ENCODE measurements around the gene PRRX2. TPM values are rescaled to one million over a fixed set of nuclear protein-coding genes. Genes with fewer than 3 reads are reported as not detected.

PRRX2 gene
- total and polyA plus RNA-seq, 2 experiments from 2014 or later = 141 to 169 TPM

DNA sequence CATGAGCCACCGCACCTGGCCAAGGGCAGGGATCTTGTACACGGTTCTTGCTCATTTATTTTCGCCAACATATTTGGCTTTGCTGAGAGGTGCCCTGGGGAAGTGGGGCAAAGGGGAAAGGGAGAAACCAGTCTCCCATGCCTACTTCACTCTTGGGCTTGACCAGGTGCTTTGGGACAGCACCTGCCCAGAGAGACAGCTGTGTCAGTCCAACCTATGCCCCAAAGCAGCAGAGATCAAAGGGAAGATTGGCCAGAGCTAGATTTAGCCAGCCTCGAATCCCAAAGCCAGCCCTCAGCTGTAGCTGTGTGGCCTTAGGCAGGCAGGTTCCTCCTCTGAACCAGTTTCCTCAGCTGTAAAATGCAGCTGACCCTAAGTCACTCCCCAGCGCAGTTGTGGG is 89.7 kb downstream of the PRRX2 start:
- in situ Hi-C loops (cut with MboI) = no loop called here
- H4K20me1 ChIP-seq (ENCODE audit: insufficient read depth) = no peaks in the 10 kb centered on the region
- H3F3A ChIP-seq (ENCODE audit: insufficient read depth) = 0 out of 2 replicates have a peak, but pooled peaks cover under 1% of the 10 kb centered on the region
- TF ChIP-seq EZH2 (IDR thresholded peaks at IDR 0.05; ENCODE audit: insufficient read depth, poor library complexity, severe bottlenecking) = no peak
- TF ChIP-seq EZH2phosphoT487 (IDR thresholded peaks at IDR 0.05; ENCODE audit: insufficient read depth, low read depth) = no peak
- no peak for DNase-seq
- no peak overlapping the region for H3K27ac ChIP-seq
- H3K9me2 ChIP-seq (ENCODE audit: insufficient read depth) = no peaks in the 10 kb centered on the region
- H3K4me2 ChIP-seq (ENCODE audit: unreplicated experiment) = no peak overlapping the region
- H3K4me1 ChIP-seq (ENCODE audit: insufficient read depth) = peaks cover 22% of the 10 kb centered on the region
- no peaks in the 10 kb centered on the region for H3K9me3 ChIP-seq (ENCODE audit: low read depth)
- 92 to 93% methylated on average over 5 of the region's 5 CpGs for WGBS, 2 experiments (ENCODE audit: low coverage in 1 of 2, low lambda C conversion rate in 2 of 2, missing lambda C conversion rate in 2 of 2)
- no peaks in the 10 kb centered on the region for H3K36me3 ChIP-seq (ENCODE audit: low read depth)
- H3K27me3 ChIP-seq (replicated peaks; ENCODE audit: insufficient read depth) = no peaks in the 10 kb centered on the region
- no peaks in the 10 kb centered on the region for H3K79me2 ChIP-seq (ENCODE audit: insufficient read depth)
- no peak overlapping the region for H2AFZ ChIP-seq
- no peak overlapping the region for H3K4me3 ChIP-seq
- no peak overlapping the region for H3K9ac ChIP-seq

DNA sequence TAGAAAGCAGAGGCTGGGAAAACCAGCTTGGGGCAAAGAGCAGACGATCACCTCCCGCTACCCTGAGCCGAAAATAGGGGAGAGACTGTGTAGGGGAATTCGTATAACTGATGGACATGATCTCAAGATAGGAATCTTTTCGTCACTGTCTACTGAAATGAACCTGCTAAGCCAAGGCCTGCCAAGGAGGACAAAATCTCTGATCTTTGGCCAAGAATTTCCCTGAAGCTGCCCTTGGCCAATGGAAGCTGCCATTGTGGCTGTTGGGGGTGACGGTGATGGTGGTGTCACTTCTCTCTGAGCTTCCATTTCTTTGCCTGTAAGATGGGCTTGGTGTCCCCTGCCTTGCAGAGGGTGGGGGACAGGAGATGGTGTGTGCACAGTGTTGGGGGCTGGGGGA is 90.7 kb downstream of the PRRX2 start:
- no peak overlapping the region for H3K9ac ChIP-seq
- no peaks in the 10 kb centered on the region for H3K79me2 ChIP-seq (ENCODE audit: insufficient read depth)
- no peak overlapping the region for H3K4me2 ChIP-seq (ENCODE audit: unreplicated experiment)
- H3F3A ChIP-seq (ENCODE audit: insufficient read depth) = peaks cover 3% of the 10 kb centered on the region; the same call in 1 of the 2 replicates
- H3K27ac ChIP-seq = no peak overlapping the region
- no peak overlapping the region for H3K4me3 ChIP-seq
- no peaks in the 10 kb centered on the region for H3K9me2 ChIP-seq (ENCODE audit: insufficient read depth)
- H3K9me3 ChIP-seq (ENCODE audit: low read depth) = no peaks in the 10 kb centered on the region
- H4K20me1 ChIP-seq (ENCODE audit: insufficient read depth) = no peaks in the 10 kb centered on the region
- 94 to 99% methylated on average over 6 of the region's 6 CpGs for WGBS, 2 experiments (ENCODE audit: low coverage in 1 of 2, low lambda C conversion rate in 2 of 2, missing lambda C conversion rate in 2 of 2)
- H3K4me1 ChIP-seq (ENCODE audit: insufficient read depth) = peaks cover 23% of the 10 kb centered on the region
- no peaks in the 10 kb centered on the region for H3K27me3 ChIP-seq (replicated peaks; ENCODE audit: insufficient read depth)
- no peak for DNase-seq
- no peak overlapping the region for H2AFZ ChIP-seq
- H3K36me3 ChIP-seq (ENCODE audit: low read depth) = no peaks in the 10 kb centered on the region
- in situ Hi-C loops (cut with MboI) = no loop called here
- no peak for TF ChIP-seq EZH2 (IDR thresholded peaks at IDR 0.05; ENCODE audit: insufficient read depth, poor library complexity, severe bottlenecking)
- no peak for TF ChIP-seq EZH2phosphoT487 (IDR thresholded peaks at IDR 0.05; ENCODE audit: insufficient read depth, low read depth)

DNA sequence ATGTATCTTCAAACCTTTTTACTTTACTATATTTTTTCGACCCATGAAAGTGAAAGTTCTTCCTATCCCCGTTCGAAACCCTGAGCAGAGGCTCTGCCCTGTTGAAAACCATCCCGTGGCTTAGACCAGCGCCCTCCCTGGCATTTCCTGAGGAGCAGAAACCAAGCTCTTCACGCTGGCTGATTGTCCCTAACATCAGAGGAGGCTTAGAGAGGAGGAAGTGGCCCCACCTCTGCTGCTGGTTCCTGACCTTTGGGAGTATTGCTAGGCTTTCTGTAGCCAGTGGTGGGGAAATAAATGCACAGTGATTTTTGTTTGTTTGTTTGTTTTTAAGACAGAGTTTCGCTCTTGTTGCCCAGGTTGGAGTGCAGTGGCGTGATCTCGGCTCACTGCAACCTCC is 91.6 kb downstream of the PRRX2 start:
- Histone ChIP-seq H3K36me3 (ENCODE audit: low read depth) (no peaks in the 10 kb centered on the region), H2AFZ (peak overlapping the region; percentile 68), H3F3A (ENCODE audit: insufficient read depth) (peaks cover 10% of the 10 kb centered on the region), H3K27ac (peak overlapping the region; percentile 6; the same call in 1 of the 2 replicates), H3K27me3 (replicated peaks; ENCODE audit: insufficient read depth) (no peaks in the 10 kb centered on the region), H3K4me2 (ENCODE audit: unreplicated experiment) (peak overlapping the region; percentile 48), H3K4me3 (no peak overlapping the region), H3K79me2 (ENCODE audit: insufficient read depth) (no peaks in the 10 kb centered on the region), H4K20me1 (ENCODE audit: insufficient read depth) (no peaks in the 10 kb centered on the region), H3K9me3 (ENCODE audit: low read depth) (no peaks in the 10 kb centered on the region), H3K4me1 (ENCODE audit: insufficient read depth) (peaks cover 25% of the 10 kb centered on the region), H3K9me2 (ENCODE audit: insufficient read depth) (no peaks in the 10 kb centered on the region), H3K9ac (peak overlapping the region; percentile 25; the same call in 1 of the 2 replicates)
- 67 to 76% methylated on average over 9 of the region's 9 CpGs for WGBS, 2 experiments (ENCODE audit: low coverage in 1 of 2, low lambda C conversion rate in 2 of 2, missing lambda C conversion rate in 2 of 2)
- TF ChIP-seq EZH2 (IDR thresholded peaks at IDR 0.05; ENCODE audit: insufficient read depth, poor library complexity, severe bottlenecking) = no peak
- TF ChIP-seq EZH2phosphoT487 (IDR thresholded peaks at IDR 0.05; ENCODE audit: insufficient read depth, low read depth) = no peak
- DNase-seq = peak; percentile 47
- in situ Hi-C loops (cut with MboI) = no loop called here

DNA sequence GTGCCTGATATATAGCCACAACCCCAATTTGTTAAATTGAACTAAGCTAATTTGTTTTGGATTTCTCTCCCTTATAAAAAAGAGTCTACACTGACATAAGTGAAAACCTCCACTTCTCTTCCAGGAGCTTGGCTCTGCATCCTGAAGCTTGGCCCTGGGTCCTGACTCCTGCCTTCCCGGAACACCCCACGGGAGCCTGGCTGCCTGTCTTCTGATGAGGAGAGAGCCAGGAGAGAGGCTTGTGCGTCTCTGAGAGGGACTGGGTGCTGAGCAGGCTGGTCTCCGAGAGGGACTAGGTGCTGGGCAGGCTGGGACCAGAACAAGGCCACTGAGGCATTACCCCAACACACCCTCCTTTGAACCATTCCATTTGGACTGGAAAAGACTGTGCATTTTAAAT is 93.9 kb downstream of the PRRX2 start:
- no peak overlapping the region for H2AFZ ChIP-seq
- no peak overlapping the region for H3K27ac ChIP-seq
- no peaks in the 10 kb centered on the region for H3K36me3 ChIP-seq (ENCODE audit: low read depth)
- DNase-seq = no peak
- H3K4me1 ChIP-seq (ENCODE audit: insufficient read depth) = peaks cover 26% of the 10 kb centered on the region
- H3K27me3 ChIP-seq (replicated peaks; ENCODE audit: insufficient read depth) = no peaks in the 10 kb centered on the region
- no peak overlapping the region for H3K9ac ChIP-seq
- no peak overlapping the region for H3K4me3 ChIP-seq
- H3K9me2 ChIP-seq (ENCODE audit: insufficient read depth) = no peaks in the 10 kb centered on the region
- no peaks in the 10 kb centered on the region for H3K9me3 ChIP-seq (ENCODE audit: low read depth)
- H4K20me1 ChIP-seq (ENCODE audit: insufficient read depth) = no peaks in the 10 kb centered on the region
- 89 to 90% methylated on average over 4 of the region's 4 CpGs for WGBS, 2 experiments (ENCODE audit: low coverage in 1 of 2, low lambda C conversion rate in 2 of 2, missing lambda C conversion rate in 2 of 2)
- no peak overlapping the region for H3K4me2 ChIP-seq (ENCODE audit: unreplicated experiment)
- in situ Hi-C loops (cut with MboI) = no loop called here
- no peaks in the 10 kb centered on the region for H3K79me2 ChIP-seq (ENCODE audit: insufficient read depth)
- TF ChIP-seq EZH2 (IDR thresholded peaks at IDR 0.05; ENCODE audit: insufficient read depth, poor library complexity, severe bottlenecking) (no peak), EZH2phosphoT487 (IDR thresholded peaks at IDR 0.05; ENCODE audit: insufficient read depth, low read depth) (no peak)
- H3F3A ChIP-seq (ENCODE audit: insufficient read depth) = peaks cover 24% of the 10 kb centered on the region
